Measurements from ENCODE around the gene HCK.
"Not testable (repeated sequence)": the region's sequence is repeated elsewhere in the genome, so short reads cannot be mapped to it uniquely, and the experiment has no call there.

The HCK gene

GRCh38 chr20:32111753-32112152 lies 59.7 kb downstream of the HCK start:
- H3K4me1 ChIP-seq (ENCODE audit: insufficient read depth, low read length), result peaks cover 11% of the 10 kb centered on the region
- no peaks in the 10 kb centered on the region for H3K27me3 ChIP-seq (ENCODE audit: insufficient read depth, low read length)
- H3K9me3 ChIP-seq (ENCODE audit: insufficient read depth, low read depth, low read length), result no peaks in the 10 kb centered on the region
- H3K9ac ChIP-seq (ENCODE audit: low read depth, low read length), result no peak overlapping the region
- no peak overlapping the region for H3K27ac ChIP-seq (ENCODE audit: low read length)
- H3K4me3 ChIP-seq (ENCODE audit: low read length), result no peak overlapping the region
- H3K36me3 ChIP-seq (ENCODE audit: insufficient read depth, low read depth, low read length), result peaks cover 6% of the 10 kb centered on the region; the same call in 1 of the 2 replicates

GRCh38 chr20:32112841-32113240 lies 60.8 kb downstream of the HCK start:
- no peak overlapping the region for H3K9ac ChIP-seq (ENCODE audit: low read depth, low read length)
- no peak overlapping the region for H3K4me3 ChIP-seq (ENCODE audit: low read length)
- H3K4me1 ChIP-seq (ENCODE audit: insufficient read depth, low read length), result peaks cover 11% of the 10 kb centered on the region
- H3K27me3 ChIP-seq (ENCODE audit: insufficient read depth, low read length), result no peaks in the 10 kb centered on the region
- no peak overlapping the region for H3K27ac ChIP-seq (ENCODE audit: low read length)
- H3K9me3 ChIP-seq (ENCODE audit: insufficient read depth, low read depth, low read length), result no peaks in the 10 kb centered on the region
- H3K36me3 ChIP-seq (ENCODE audit: insufficient read depth, low read depth, low read length), result peaks cover 6% of the 10 kb centered on the region; the same call in 1 of the 2 replicates

- Histone ChIP-seq H3K9me3 (ENCODE audit: insufficient read depth, low read depth, low read length) (no peaks in the 10 kb centered on the region), H3K9ac (ENCODE audit: low read depth, low read length) (no peak overlapping the region), H3K4me1 (ENCODE audit: insufficient read depth, low read length) (peaks cover 11% of the 10 kb centered on the region), H3K27me3 (ENCODE audit: insufficient read depth, low read length) (no peaks in the 10 kb centered on the region), H3K4me3 (ENCODE audit: low read length) (no peak overlapping the region), H3K36me3 (ENCODE audit: insufficient read depth, low read depth, low read length) (peaks cover 6% of the 10 kb centered on the region; the same call in 1 of the 2 replicates), H3K27ac (ENCODE audit: low read length) (no peak overlapping the region)
Measured at GRCh38 chr20:32113591-32114260, 61.7 kb downstream of the HCK start.

- H3K27me3 ChIP-seq (ENCODE audit: insufficient read depth, low read length), result no peaks in the 10 kb centered on the region
- H3K9me3 ChIP-seq (ENCODE audit: insufficient read depth, low read depth, low read length), result no peaks in the 10 kb centered on the region
- peaks cover 11% of the 10 kb centered on the region for H3K4me1 ChIP-seq (ENCODE audit: insufficient read depth, low read length)
- H3K27ac ChIP-seq (ENCODE audit: low read length), result no peak overlapping the region
- H3K9ac ChIP-seq (ENCODE audit: low read depth, low read length), result no peak overlapping the region
- H3K4me3 ChIP-seq (ENCODE audit: low read length), result no peak overlapping the region
- H3K36me3 ChIP-seq (ENCODE audit: insufficient read depth, low read depth, low read length), result peaks cover 6% of the 10 kb centered on the region; the same call in 1 of the 2 replicates
Measured at GRCh38 chr20:32114305-32114960, 62.4 kb downstream of the HCK start.

- H3K27ac ChIP-seq (ENCODE audit: low read length), result no peak overlapping the region
- no peaks in the 10 kb centered on the region for H3K27me3 ChIP-seq (ENCODE audit: insufficient read depth, low read length)
- no peaks in the 10 kb centered on the region for H3K9me3 ChIP-seq (ENCODE audit: insufficient read depth, low read depth, low read length)
- no peak overlapping the region for H3K4me3 ChIP-seq (ENCODE audit: low read length)
- peaks cover 6% of the 10 kb centered on the region; the same call in 1 of the 2 replicates for H3K36me3 ChIP-seq (ENCODE audit: insufficient read depth, low read depth, low read length)
- peaks cover 11% of the 10 kb centered on the region for H3K4me1 ChIP-seq (ENCODE audit: insufficient read depth, low read length)
- no peak overlapping the region for H3K9ac ChIP-seq (ENCODE audit: low read depth, low read length)
Measured at GRCh38 chr20:32115211-32115767, 63.2 kb downstream of the HCK start.

- Histone ChIP-seq H3K4me1 (ENCODE audit: insufficient read depth, low read length) (peaks cover 5% of the 10 kb centered on the region), H3K36me3 (ENCODE audit: insufficient read depth, low read depth, low read length) (peaks cover 6% of the 10 kb centered on the region; the same call in 1 of the 2 replicates), H3K27ac (ENCODE audit: low read length) (no peak overlapping the region), H3K27me3 (ENCODE audit: insufficient read depth, low read length) (no peaks in the 10 kb centered on the region), H3K9me3 (ENCODE audit: insufficient read depth, low read depth, low read length) (0 out of 2 replicates have a peak, but pooled peaks cover 3% of the 10 kb centered on the region), H3K4me3 (ENCODE audit: low read length) (no peak overlapping the region), H3K9ac (ENCODE audit: low read depth, low read length) (no peak overlapping the region)
Measured at GRCh38 chr20:32116079-32116521, 64.1 kb downstream of the HCK start.

GRCh38 chr20:32116796-32117195 lies 64.8 kb downstream of the HCK start:
- H3K9me3 ChIP-seq (ENCODE audit: insufficient read depth, low read depth, low read length), result not testable (repeated sequence)

GRCh38 chr20:32118427-32118826 lies 66.4 kb downstream of the HCK start:
- not testable (repeated sequence) for H3K9me3 ChIP-seq (ENCODE audit: insufficient read depth, low read depth, low read length); H3K36me3 ChIP-seq (ENCODE audit: insufficient read depth, low read depth, low read length); H3K27ac ChIP-seq (ENCODE audit: low read length); H3K9ac ChIP-seq (ENCODE audit: low read depth, low read length); H3K4me1 ChIP-seq (ENCODE audit: insufficient read depth, low read length); H3K27me3 ChIP-seq (ENCODE audit: insufficient read depth, low read length); H3K4me3 ChIP-seq (ENCODE audit: low read length)

More at GRCh38 chr20:32116796-32117195, 64.8 kb downstream of the HCK start:
- not testable (repeated sequence) for H3K4me3 ChIP-seq (ENCODE audit: low read length); H3K27me3 ChIP-seq (ENCODE audit: insufficient read depth, low read length); H3K4me1 ChIP-seq (ENCODE audit: insufficient read depth, low read length); H3K27ac ChIP-seq (ENCODE audit: low read length); H3K9ac ChIP-seq (ENCODE audit: low read depth, low read length); H3K36me3 ChIP-seq (ENCODE audit: insufficient read depth, low read depth, low read length)

- H3K36me3 ChIP-seq (ENCODE audit: insufficient read depth, low read depth, low read length), result peaks cover 6% of the 10 kb centered on the region; the same call in 1 of the 2 replicates
- H3K27ac ChIP-seq (ENCODE audit: low read length), result no peak overlapping the region
- no peak overlapping the region for H3K4me3 ChIP-seq (ENCODE audit: low read length)
- peaks cover 3% of the 10 kb centered on the region; the same call in 1 of the 2 replicates for H3K9me3 ChIP-seq (ENCODE audit: insufficient read depth, low read depth, low read length)
- no peaks in the 10 kb centered on the region for H3K27me3 ChIP-seq (ENCODE audit: insufficient read depth, low read length)
- peaks cover 5% of the 10 kb centered on the region for H3K4me1 ChIP-seq (ENCODE audit: insufficient read depth, low read length)
- no peak overlapping the region for H3K9ac ChIP-seq (ENCODE audit: low read depth, low read length)
Measured at GRCh38 chr20:32119734-32120133, 67.7 kb downstream of the HCK start.

GRCh38 chr20:32121908-32122307 lies 69.9 kb downstream of the HCK start:
- H3K4me3 ChIP-seq (ENCODE audit: low read length); H3K9ac ChIP-seq (ENCODE audit: low read depth, low read length); H3K4me1 ChIP-seq (ENCODE audit: insufficient read depth, low read length); H3K27ac ChIP-seq (ENCODE audit: low read length); H3K36me3 ChIP-seq (ENCODE audit: insufficient read depth, low read depth, low read length); H3K27me3 ChIP-seq (ENCODE audit: insufficient read depth, low read length); H3K9me3 ChIP-seq (ENCODE audit: insufficient read depth, low read depth, low read length): not testable (repeated sequence)

GRCh38 chr20:32123088-32123487 lies 71.0 kb downstream of the HCK start:
- H3K27ac ChIP-seq (ENCODE audit: low read length), result no peak overlapping the region
- peaks cover 4% of the 10 kb centered on the region for H3K4me1 ChIP-seq (ENCODE audit: insufficient read depth, low read length)
- no peaks in the 10 kb centered on the region for H3K27me3 ChIP-seq (ENCODE audit: insufficient read depth, low read length)
- H3K9me3 ChIP-seq (ENCODE audit: insufficient read depth, low read depth, low read length), result peaks cover 3% of the 10 kb centered on the region; the same call in 1 of the 2 replicates
- no peak overlapping the region for H3K4me3 ChIP-seq (ENCODE audit: low read length)
- no peak overlapping the region for H3K9ac ChIP-seq (ENCODE audit: low read depth, low read length)
- H3K36me3 ChIP-seq (ENCODE audit: insufficient read depth, low read depth, low read length), result no peaks in the 10 kb centered on the region
